Caco-2 (cell line): ENCODE data around the gene TPK1. TPM values are rescaled to one million over a fixed set of nuclear protein-coding genes. Genes with fewer than 3 reads are reported as not detected.

Experiments used
- BruUV-seq: library from RNA; stranded (reverse); fragments of 400-500 nt; replicated peaks from 2 replicates; lab custom pipeline; 2021; lab: Mats Ljungman, UMichigan
- CTCF ChIA-PET: fragments of 300-600 bp; sonication (Branson Sonifier 250); formaldehyde crosslinking; loops from one replicate; lab custom pipeline; 2022; ENCODE audit warnings: antibody characterized with exemption; lab: Charles Lee
- POLR2A ChIA-PET: fragments of 300-600 bp; sonication (Branson Sonifier 250); formaldehyde crosslinking; loops from one replicate; lab custom pipeline; 2022; ENCODE audit warnings: antibody characterized with exemption; lab: Charles Lee
- DNase-seq, 2 experiments: peaks; one replicate each; pipeline versions ENCODE4 v3.0.0 to v3.0.0-alpha.2; 2020 to 2022
- H3K27me3 ChIP-seq: replicated peaks from 2 replicates; pipeline ENCODE4 v1.6.0; 2011; ENCODE audit warnings: low read length; ENCODE audit not compliant: control insufficient read depth, insufficient read depth
- H3K36me3 ChIP-seq: 2 replicates; pipeline ENCODE4 v1.5.1; 2011; ENCODE audit warnings: low read length; ENCODE audit not compliant: control insufficient read depth, insufficient read depth
- H3K4me1 ChIP-seq: fragments of 250-450 bp; sonication (Bioruptor Pico); 2 replicates; pipeline ENCODE4 v1.5.1; 2020; ENCODE audit warnings: mild to moderate bottlenecking
- H3K4me3 ChIP-seq: 2 replicates; pipeline ENCODE4 v1.5.1; 2011; ENCODE audit warnings: low read depth, mild to moderate bottlenecking, control low read depth, low read length
- H3K9me3 ChIP-seq: fragments of 250-450 bp; sonication (Bioruptor Pico); 2 replicates; pipeline ENCODE4 v1.5.1; 2020; ENCODE audit warnings: mild to moderate bottlenecking, moderate library complexity
- H3K27ac Mint-ChIP-seq: one replicate; pipeline ENCODE4 v1.8.0; 2022; ENCODE audit warnings: mixed read lengths; ENCODE audit not compliant: unreplicated experiment
- H3K27me3 Mint-ChIP-seq: one replicate; pipeline ENCODE4 v1.8.0; 2022; ENCODE audit warnings: mixed read lengths; ENCODE audit not compliant: insufficient read depth, unreplicated experiment
- H3K36me3 Mint-ChIP-seq: one replicate; pipeline ENCODE4 v1.8.0; 2022; ENCODE audit warnings: mild to moderate bottlenecking, mixed read lengths; ENCODE audit not compliant: insufficient read depth, unreplicated experiment
- H3K4me1 Mint-ChIP-seq: one replicate; pipeline ENCODE4 v1.8.0; 2022; ENCODE audit warnings: low read depth, mixed read lengths; ENCODE audit not compliant: unreplicated experiment
- H3K4me3 Mint-ChIP-seq: one replicate; pipeline ENCODE4 v1.8.0; 2022; ENCODE audit warnings: mild to moderate bottlenecking, moderate library complexity, mixed read lengths; ENCODE audit not compliant: unreplicated experiment
- H3K9me3 Mint-ChIP-seq: one replicate; pipeline ENCODE4 v1.8.0; 2022; ENCODE audit warnings: mixed read lengths; ENCODE audit not compliant: unreplicated experiment
- intact Hi-C: fragments of 100-400 bp; cut with micrococcal nuclease; formaldehyde crosslinking; loops from one replicate; pipeline ENCODE4 v1.10.0; 2022; ENCODE audit not compliant: unreplicated experiment
- total RNA-seq: library from RNA; stranded (reverse); gene quantifications from 2 replicates; pipeline ENCODE4 v1.2.3, GENCODE V29; 2022
- TF ChIP-seq, protein P1 (sequence below), 2 experiments: fragments of 200-600 bp in 1 of 2; IDR thresholded peaks; 1 replicate in 1 of 2; 2 replicates in 1 of 2; pipeline versions ENCODE4 v1.5.1 to v1.8.0; 2011 to 2022; ENCODE audit warnings: antibody characterized with exemption in 1 of 2, control low read depth in 1 of 2, inconsistent platforms in 1 of 2, low read depth in 1 of 2, low read length in 1 of 2, mild to moderate bottlenecking in 1 of 2, moderate library complexity in 1 of 2; ENCODE audit not compliant: insufficient read depth in 1 of 2, severe bottlenecking in 1 of 2, unreplicated experiment in 1 of 2

TPK1 gene
- total RNA-seq, 1 experiment from 2014 or later, result 86.6 TPM

DNA sequence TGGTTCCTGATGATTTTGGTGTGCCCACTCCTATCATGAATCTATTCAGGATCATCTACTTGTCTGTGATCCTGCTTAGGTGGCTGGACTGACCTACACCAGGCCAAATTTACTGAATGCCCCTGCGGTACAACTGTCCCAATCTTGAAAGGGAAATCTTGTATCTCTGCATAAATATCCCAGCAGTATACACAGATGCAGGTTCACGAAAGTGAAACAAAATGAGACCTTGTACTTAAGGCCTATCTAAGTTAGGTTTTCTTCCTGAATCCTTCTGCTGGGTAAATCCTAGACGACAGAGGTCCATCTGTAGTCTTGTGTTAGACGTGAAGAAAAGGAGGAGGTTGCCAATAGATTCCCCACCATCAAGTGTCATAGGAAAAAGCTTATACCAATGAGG is 346.9 kb downstream of the TPK1 start:
- no TSS peak for BruUV-seq
- CTCF ChIA-PET, result no interaction called here
- POLR2A ChIA-PET, result no interaction called here
- intact Hi-C loops, result no loop called here
- H3K4me1 ChIP-seq, result no peaks in the 10 kb centered on the region
- no peaks in the 10 kb centered on the region for H3K36me3 ChIP-seq
- H3K9me3 ChIP-seq, result no peaks in the 10 kb centered on the region
- TF ChIP-seq, protein P1, sequence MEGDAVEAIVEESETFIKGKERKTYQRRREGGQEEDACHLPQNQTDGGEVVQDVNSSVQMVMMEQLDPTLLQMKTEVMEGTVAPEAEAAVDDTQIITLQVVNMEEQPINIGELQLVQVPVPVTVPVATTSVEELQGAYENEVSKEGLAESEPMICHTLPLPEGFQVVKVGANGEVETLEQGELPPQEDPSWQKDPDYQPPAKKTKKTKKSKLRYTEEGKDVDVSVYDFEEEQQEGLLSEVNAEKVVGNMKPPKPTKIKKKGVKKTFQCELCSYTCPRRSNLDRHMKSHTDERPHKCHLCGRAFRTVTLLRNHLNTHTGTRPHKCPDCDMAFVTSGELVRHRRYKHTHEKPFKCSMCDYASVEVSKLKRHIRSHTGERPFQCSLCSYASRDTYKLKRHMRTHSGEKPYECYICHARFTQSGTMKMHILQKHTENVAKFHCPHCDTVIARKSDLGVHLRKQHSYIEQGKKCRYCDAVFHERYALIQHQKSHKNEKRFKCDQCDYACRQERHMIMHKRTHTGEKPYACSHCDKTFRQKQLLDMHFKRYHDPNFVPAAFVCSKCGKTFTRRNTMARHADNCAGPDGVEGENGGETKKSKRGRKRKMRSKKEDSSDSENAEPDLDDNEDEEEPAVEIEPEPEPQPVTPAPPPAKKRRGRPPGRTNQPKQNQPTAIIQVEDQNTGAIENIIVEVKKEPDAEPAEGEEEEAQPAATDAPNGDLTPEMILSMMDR (IDR thresholded peaks at IDR 0.05; ENCODE audit: insufficient read depth in 1 of 2, low read depth in 1 of 2, low read length in 1 of 2, severe bottlenecking in 1 of 2, unreplicated experiment in 1 of 2), result no peak
- no peak overlapping the region for H3K4me3 ChIP-seq
- H3K27me3 Mint-ChIP-seq, result no peaks in the 10 kb centered on the region
- DNase-seq, result no peak
- peaks cover 6% of the 10 kb centered on the region for H3K36me3 Mint-ChIP-seq
- no peaks in the 10 kb centered on the region for H3K4me1 Mint-ChIP-seq
- H3K9me3 Mint-ChIP-seq, result no peaks in the 10 kb centered on the region
- H3K27me3 ChIP-seq, result no peaks in the 10 kb centered on the region
- no peak overlapping the region for H3K4me3 Mint-ChIP-seq
- H3K27ac Mint-ChIP-seq, result no peak overlapping the region

DNA sequence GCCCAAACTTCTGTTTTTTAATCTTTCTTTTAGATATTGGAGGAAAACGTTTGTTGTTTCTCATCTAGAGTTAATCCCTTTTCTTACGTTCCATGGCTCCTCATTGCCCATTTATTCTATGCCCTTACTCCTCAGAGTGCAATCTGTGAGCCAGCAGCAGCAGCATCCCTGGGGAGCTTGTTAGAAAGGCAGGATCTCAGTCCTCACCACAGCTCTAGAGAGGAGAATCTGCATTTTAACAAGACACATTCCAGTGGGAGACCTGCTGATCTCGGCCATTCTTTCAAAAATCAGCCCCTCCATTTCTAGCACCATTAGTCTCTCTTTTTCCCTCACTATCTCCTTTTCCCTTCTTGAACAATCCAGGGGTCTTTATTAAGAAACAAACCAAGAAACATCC is 348.0 kb downstream of the TPK1 start:
- Mint-ChIP-seq H3K4me1 (no peaks in the 10 kb centered on the region), H3K36me3 (peaks cover 6% of the 10 kb centered on the region), H3K27me3 (no peaks in the 10 kb centered on the region), H3K27ac (no peak overlapping the region), H3K9me3 (no peaks in the 10 kb centered on the region), H3K4me3 (no peak overlapping the region)
- Histone ChIP-seq H3K4me1 (no peaks in the 10 kb centered on the region), H3K4me3 (no peak overlapping the region), H3K9me3 (no peaks in the 10 kb centered on the region), H3K27me3 (no peaks in the 10 kb centered on the region), H3K36me3 (no peaks in the 10 kb centered on the region)
- BruUV-seq, result no TSS peak
- TF ChIP-seq, protein P1 (IDR thresholded peaks at IDR 0.05; ENCODE audit: insufficient read depth in 1 of 2, low read depth in 1 of 2, low read length in 1 of 2, severe bottlenecking in 1 of 2, unreplicated experiment in 1 of 2), result no peak
- ChIA-PET POLR2A (no interaction called here), CTCF (no interaction called here)
- DNase-seq, result no peak
- intact Hi-C loops, result no loop called here

DNA sequence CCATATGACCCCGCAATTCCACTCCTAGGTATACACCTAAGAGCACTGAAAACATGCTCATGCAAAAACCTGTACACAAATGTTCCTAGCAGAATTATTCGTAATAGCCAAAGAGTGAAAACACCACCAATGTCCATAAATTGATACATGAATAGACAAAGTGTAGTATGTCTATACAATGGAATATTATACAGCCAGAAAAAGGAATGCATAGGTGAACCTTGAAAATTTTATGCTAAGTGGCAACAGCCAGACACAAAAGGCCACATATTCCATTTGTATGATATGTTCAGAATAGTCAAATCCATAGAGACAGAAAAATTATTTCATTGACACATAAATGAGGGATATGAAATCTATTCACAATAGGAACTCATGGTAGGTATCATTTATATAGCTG is 351.4 kb downstream of the TPK1 start:
- Histone ChIP-seq H3K4me1 (no peaks in the 10 kb centered on the region), H3K4me3 (no peak overlapping the region), H3K9me3 (no peaks in the 10 kb centered on the region), H3K36me3 (no peaks in the 10 kb centered on the region), H3K27me3 (no peaks in the 10 kb centered on the region)
- ChIA-PET POLR2A (no interaction called here), CTCF (no interaction called here)
- TF ChIP-seq, protein P1 (IDR thresholded peaks at IDR 0.05; ENCODE audit: insufficient read depth in 1 of 2, low read depth in 1 of 2, low read length in 1 of 2, severe bottlenecking in 1 of 2, unreplicated experiment in 1 of 2), result no peak
- Mint-ChIP-seq H3K4me3 (no peak overlapping the region), H3K9me3 (no peaks in the 10 kb centered on the region), H3K4me1 (no peaks in the 10 kb centered on the region), H3K27me3 (no peaks in the 10 kb centered on the region), H3K27ac (no peak overlapping the region), H3K36me3 (peaks cover 6% of the 10 kb centered on the region)
- no peak for DNase-seq
- BruUV-seq, result no TSS peak
- intact Hi-C loops, result no loop called here
